ENCODE data around the gene MARCKSL1.

The MARCKSL1 gene

DNA sequence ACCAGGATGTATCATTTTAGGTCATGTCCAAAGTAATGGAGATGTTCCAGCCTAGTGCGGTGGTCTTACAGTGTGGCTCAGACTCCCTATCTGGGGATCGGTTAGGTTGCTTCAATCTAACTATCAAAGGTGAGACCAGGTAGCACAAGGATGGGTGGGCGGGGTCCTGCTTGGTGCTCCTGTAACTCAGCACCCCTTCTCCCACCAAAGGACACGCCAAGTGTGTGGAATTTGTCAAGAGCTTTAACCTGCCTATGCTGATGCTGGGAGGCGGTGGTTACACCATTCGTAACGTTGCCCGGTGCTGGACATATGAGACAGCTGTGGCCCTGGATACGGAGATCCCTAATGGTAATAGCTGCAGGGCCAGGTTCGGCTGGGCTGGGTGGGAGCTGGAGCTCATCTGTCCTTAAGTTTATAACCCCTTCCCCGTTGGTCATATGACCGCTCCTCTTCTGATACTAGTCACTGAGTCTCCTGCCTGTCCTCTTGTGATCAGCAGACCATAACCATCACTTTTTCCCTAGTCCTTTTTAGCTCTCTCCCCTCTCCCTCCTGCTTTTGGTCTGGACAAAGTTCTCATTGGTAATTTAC is 5.4 kb downstream of the MARCKSL1 start:
- H2BK12ac ChIP-seq (ENCODE audit: low read length) = no peak overlapping the region

DNA sequence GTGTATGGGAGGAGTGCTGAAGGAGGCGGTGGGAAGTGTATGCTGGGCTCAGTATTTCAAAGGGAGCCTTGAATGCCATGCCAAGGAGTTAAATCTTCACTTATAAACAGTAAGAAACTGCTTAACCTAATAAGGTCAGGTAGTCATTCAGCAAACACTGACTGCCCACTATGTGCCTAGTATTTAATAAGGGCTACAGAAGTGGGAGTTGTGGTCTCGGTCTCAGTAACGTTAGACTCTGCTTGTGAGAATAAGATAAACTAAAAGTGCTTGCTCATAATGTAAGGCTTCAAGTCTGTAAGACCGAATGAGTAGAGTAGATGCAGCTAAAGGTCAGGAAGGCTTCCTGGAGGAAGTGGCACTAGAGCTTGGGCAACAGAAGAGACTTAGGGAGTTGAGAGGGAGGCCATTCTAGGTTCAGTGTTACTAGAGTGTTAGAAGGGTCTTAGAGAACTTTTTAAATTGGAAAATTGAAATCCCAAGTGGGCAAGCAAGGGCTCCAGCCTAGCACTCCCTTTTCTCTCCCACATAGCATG is 6.0 kb downstream of the MARCKSL1 start:
- no peak overlapping the region for H4K91ac ChIP-seq (ENCODE audit: low read depth, low read length)
- no peak overlapping the region for H3K4me2 ChIP-seq (ENCODE audit: low read length)
- peaks cover 49 to 68% of the 10 kb centered on the region in 2 experiments for H3K36me3 ChIP-seq (ENCODE audit: control insufficient read depth in 1 of 2, insufficient read depth in 2 of 2, low read length in 2 of 2)
- H2BK120ac ChIP-seq (ENCODE audit: insufficient read depth, low read length, poor library complexity) = no peak overlapping the region
- H3K4me1 ChIP-seq (ENCODE audit: control insufficient read depth in 1 of 2, insufficient read depth in 2 of 2, low read length in 2 of 2) = peaks cover 23 to 26% of the 10 kb centered on the region in 2 experiments
- no peaks in the 10 kb centered on the region for H3K9me3 ChIP-seq (ENCODE audit: insufficient read depth, low read depth, low read length)
- no peak overlapping the region for H4K8ac ChIP-seq (ENCODE audit: low read depth, low read length)
- H3K79me2 ChIP-seq (ENCODE audit: control insufficient read depth, insufficient read depth, low read length, poor library complexity) = peaks cover 7% of the 10 kb centered on the region
- no peak overlapping the region for H3K9ac ChIP-seq (ENCODE audit: low read length)
- no peak overlapping the region for H3K4me3 ChIP-seq (ENCODE audit: low read depth, low read length)
- peaks cover 11% of the 10 kb centered on the region for H3K79me1 ChIP-seq (ENCODE audit: low read length)
- H4K12ac ChIP-seq (ENCODE audit: low read depth, low read length) = no peak overlapping the region
- no peak overlapping the region for H3K14ac ChIP-seq (ENCODE audit: low read length)
- no peak overlapping the region for H2AK5ac ChIP-seq (ENCODE audit: low read length)
- DNase-seq = no peak
- no peak overlapping the region for H2BK5ac ChIP-seq (ENCODE audit: low read depth, low read length, poor library complexity)
- H3K27me3 ChIP-seq (ENCODE audit: insufficient read depth, low read length) = no peaks in the 10 kb centered on the region
- H2BK12ac ChIP-seq (ENCODE audit: low read length) = no peak overlapping the region
- H3K27ac ChIP-seq (ENCODE audit: low read depth, low read length) = no peak overlapping the region
- H3K23ac ChIP-seq (ENCODE audit: low read length) = no peak overlapping the region
- no peak overlapping the region for H2AFZ ChIP-seq (ENCODE audit: insufficient read depth, low read length, poor library complexity)
- no CpG with 5 or more reads among the region's 4 CpGs for WGBS (ENCODE audit: extremely low coverage, insufficient coverage, insufficient read length)
- H3K4ac ChIP-seq (ENCODE audit: low read depth, low read length) = no peak overlapping the region
- H3K18ac ChIP-seq (ENCODE audit: low read length) = no peak overlapping the region

More for the DNA sequence above, 5.4 kb downstream of the MARCKSL1 start:
- Histone ChIP-seq H2BK5ac (ENCODE audit: low read depth, low read length, poor library complexity) (no peak overlapping the region), H2BK120ac (ENCODE audit: insufficient read depth, low read length, poor library complexity) (no peak overlapping the region), H3K4ac (ENCODE audit: low read depth, low read length) (no peak overlapping the region), H4K12ac (ENCODE audit: low read depth, low read length) (no peak overlapping the region), H3K27me3 (ENCODE audit: insufficient read depth, low read length) (no peaks in the 10 kb centered on the region), H4K8ac (ENCODE audit: low read depth, low read length) (no peak overlapping the region), H3K4me3 (ENCODE audit: low read depth, low read length) (no peak overlapping the region), H2AFZ (ENCODE audit: insufficient read depth, low read length, poor library complexity) (no peak overlapping the region), H3K27ac (ENCODE audit: low read depth, low read length) (no peak overlapping the region), H4K91ac (ENCODE audit: low read depth, low read length) (no peak overlapping the region), H3K23ac (ENCODE audit: low read length) (no peak overlapping the region), H3K4me2 (ENCODE audit: low read length) (no peak overlapping the region), H2AK5ac (ENCODE audit: low read length) (no peak overlapping the region), H3K9ac (ENCODE audit: low read length) (no peak overlapping the region), H3K9me3 (ENCODE audit: insufficient read depth, low read depth, low read length) (no peaks in the 10 kb centered on the region), H3K4me1 (ENCODE audit: control insufficient read depth in 1 of 2, insufficient read depth in 2 of 2, low read length in 2 of 2) (peaks cover 23 to 26% of the 10 kb centered on the region in 2 experiments), H3K18ac (ENCODE audit: low read length) (no peak overlapping the region), H3K79me2 (ENCODE audit: control insufficient read depth, insufficient read depth, low read length, poor library complexity) (peaks cover 14% of the 10 kb centered on the region), H3K14ac (ENCODE audit: low read length) (no peak overlapping the region), H3K36me3 (ENCODE audit: control insufficient read depth in 1 of 2, insufficient read depth in 2 of 2, low read length in 2 of 2) (peaks cover 49 to 68% of the 10 kb centered on the region in 2 experiments), H3K79me1 (ENCODE audit: low read length) (peaks cover 14% of the 10 kb centered on the region)
- DNase-seq = no peak
- WGBS (ENCODE audit: extremely low coverage, insufficient coverage, insufficient read length) = no CpG with 5 or more reads among the region's 12 CpGs

DNA sequence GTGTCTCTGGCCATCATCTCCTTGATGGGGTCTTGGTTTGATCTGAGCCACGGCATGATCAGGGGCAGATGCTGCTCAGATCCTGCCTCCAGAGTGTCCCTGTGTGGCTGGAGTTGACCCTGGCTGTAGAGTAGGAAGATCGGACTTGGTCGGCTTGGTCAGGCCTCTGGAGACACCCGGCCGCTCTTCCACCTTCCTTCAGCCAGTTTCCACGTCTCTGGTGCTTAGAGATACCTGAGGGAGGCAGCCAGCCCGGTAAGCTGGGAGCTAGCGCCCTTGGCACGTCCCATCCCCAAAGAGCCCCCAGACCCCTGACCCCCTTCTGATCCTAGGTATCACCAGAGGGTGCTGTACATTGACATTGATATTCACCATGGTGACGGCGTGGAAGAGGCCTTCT is 8.8 kb downstream of the MARCKSL1 start:
- Histone ChIP-seq H3K27me3 (ENCODE audit: insufficient read depth, low read length) (no peaks in the 10 kb centered on the region), H3K4ac (ENCODE audit: low read depth, low read length) (no peak overlapping the region), H3K4me3 (ENCODE audit: low read depth, low read length) (no peak overlapping the region), H3K79me2 (ENCODE audit: control insufficient read depth, insufficient read depth, low read length, poor library complexity) (no peaks in the 10 kb centered on the region), H4K91ac (ENCODE audit: low read depth, low read length) (no peak overlapping the region), H4K8ac (ENCODE audit: low read depth, low read length) (no peak overlapping the region), H4K12ac (ENCODE audit: low read depth, low read length) (no peak overlapping the region), H3K9me3 (ENCODE audit: insufficient read depth, low read depth, low read length) (no peaks in the 10 kb centered on the region), H2AK5ac (ENCODE audit: low read length) (no peak overlapping the region), H3K14ac (ENCODE audit: low read length) (no peak overlapping the region), H2AFZ (ENCODE audit: insufficient read depth, low read length, poor library complexity) (no peak overlapping the region), H3K27ac (ENCODE audit: low read depth, low read length) (no peak overlapping the region), H3K9ac (ENCODE audit: low read length) (no peak overlapping the region), H3K36me3 (ENCODE audit: control insufficient read depth in 1 of 2, insufficient read depth in 2 of 2, low read length in 2 of 2) (peaks cover 35 to 54% of the 10 kb centered on the region in 2 experiments), H3K4me1 (ENCODE audit: control insufficient read depth in 1 of 2, insufficient read depth in 2 of 2, low read length in 2 of 2) (peaks cover 5% of the 10 kb centered on the region in 2 experiments), H3K79me1 (ENCODE audit: low read length) (peaks cover 3% of the 10 kb centered on the region), H3K23ac (ENCODE audit: low read length) (no peak overlapping the region), H2BK12ac (ENCODE audit: low read length) (no peak overlapping the region), H3K4me2 (ENCODE audit: low read length) (no peak overlapping the region), H3K18ac (ENCODE audit: low read length) (no peak overlapping the region), H2BK5ac (ENCODE audit: low read depth, low read length, poor library complexity) (no peak overlapping the region), H2BK120ac (ENCODE audit: insufficient read depth, low read length, poor library complexity) (no peak overlapping the region)
- WGBS (ENCODE audit: extremely low coverage, insufficient coverage, insufficient read length) = no CpG with 5 or more reads among the region's 11 CpGs
- DNase-seq = no peak

DNA sequence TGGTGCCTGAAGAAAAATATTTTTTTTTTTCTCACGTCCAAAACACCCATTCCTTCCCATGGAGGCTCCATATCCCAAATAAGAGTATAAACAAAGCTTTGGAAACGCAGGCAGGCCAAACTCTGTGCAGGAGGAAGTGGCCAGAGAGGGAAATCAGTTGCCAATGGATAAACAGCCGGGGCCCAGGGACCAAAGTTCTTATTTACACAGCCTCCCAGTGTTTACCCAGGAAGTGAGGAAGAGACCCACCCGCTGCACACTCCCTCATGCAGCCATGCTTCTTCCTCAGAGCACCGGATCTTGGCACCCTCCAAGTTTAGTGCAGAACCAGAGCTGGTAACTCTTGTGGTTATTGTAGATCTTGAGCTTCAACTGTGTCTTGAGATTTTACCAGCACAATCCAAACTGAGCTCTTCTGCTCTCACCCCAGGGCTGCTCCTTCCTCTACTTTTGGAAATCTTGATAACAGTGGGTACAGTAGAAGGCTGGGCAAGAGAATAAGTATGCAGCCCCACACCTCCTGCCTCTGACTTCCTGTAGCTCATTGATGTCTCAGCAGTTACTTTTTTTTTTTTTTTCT is 14.2 kb downstream of the MARCKSL1 start:
- H2BK5ac ChIP-seq (ENCODE audit: low read depth, low read length, poor library complexity) = no peak overlapping the region
- no peak overlapping the region for H2AFZ ChIP-seq (ENCODE audit: insufficient read depth, low read length, poor library complexity)
- DNase-seq = no peak
- no peak overlapping the region for H2BK120ac ChIP-seq (ENCODE audit: insufficient read depth, low read length, poor library complexity)
- no peak overlapping the region for H3K4me3 ChIP-seq (ENCODE audit: low read depth, low read length)
- H3K9ac ChIP-seq (ENCODE audit: low read length) = no peak overlapping the region
- H3K23ac ChIP-seq (ENCODE audit: low read length) = no peak overlapping the region
- H4K91ac ChIP-seq (ENCODE audit: low read depth, low read length) = no peak overlapping the region
- no CpG with 5 or more reads among the region's 5 CpGs for WGBS (ENCODE audit: extremely low coverage, insufficient coverage, insufficient read length)
- no peak overlapping the region for H3K4me2 ChIP-seq (ENCODE audit: low read length)
- no peak overlapping the region for H3K18ac ChIP-seq (ENCODE audit: low read length)
- no peak overlapping the region for H3K14ac ChIP-seq (ENCODE audit: low read length)
- H3K79me2 ChIP-seq (ENCODE audit: control insufficient read depth, insufficient read depth, low read length, poor library complexity) = no peaks in the 10 kb centered on the region
- no peaks in the 10 kb centered on the region for H3K4me1 ChIP-seq (ENCODE audit: control insufficient read depth in 1 of 2, insufficient read depth in 2 of 2, low read length in 2 of 2)
- no peak overlapping the region for H2AK5ac ChIP-seq (ENCODE audit: low read length)
- no peak overlapping the region for H3K4ac ChIP-seq (ENCODE audit: low read depth, low read length)
- H3K27ac ChIP-seq (ENCODE audit: low read depth, low read length) = no peak overlapping the region
- H3K79me1 ChIP-seq (ENCODE audit: low read length) = no peaks in the 10 kb centered on the region
- H2BK12ac ChIP-seq (ENCODE audit: low read length) = no peak overlapping the region
- H4K8ac ChIP-seq (ENCODE audit: low read depth, low read length) = no peak overlapping the region
- no peaks in the 10 kb centered on the region for H3K9me3 ChIP-seq (ENCODE audit: insufficient read depth, low read depth, low read length)
- H3K27me3 ChIP-seq (ENCODE audit: insufficient read depth, low read length) = no peaks in the 10 kb centered on the region
- peaks cover 14 to 26% of the 10 kb centered on the region in 2 experiments for H3K36me3 ChIP-seq (ENCODE audit: control insufficient read depth in 1 of 2, insufficient read depth in 2 of 2, low read length in 2 of 2)
- H4K12ac ChIP-seq (ENCODE audit: low read depth, low read length) = no peak overlapping the region
